ENCODE data around the gene ZNF831.

Gene ZNF831

DNA sequence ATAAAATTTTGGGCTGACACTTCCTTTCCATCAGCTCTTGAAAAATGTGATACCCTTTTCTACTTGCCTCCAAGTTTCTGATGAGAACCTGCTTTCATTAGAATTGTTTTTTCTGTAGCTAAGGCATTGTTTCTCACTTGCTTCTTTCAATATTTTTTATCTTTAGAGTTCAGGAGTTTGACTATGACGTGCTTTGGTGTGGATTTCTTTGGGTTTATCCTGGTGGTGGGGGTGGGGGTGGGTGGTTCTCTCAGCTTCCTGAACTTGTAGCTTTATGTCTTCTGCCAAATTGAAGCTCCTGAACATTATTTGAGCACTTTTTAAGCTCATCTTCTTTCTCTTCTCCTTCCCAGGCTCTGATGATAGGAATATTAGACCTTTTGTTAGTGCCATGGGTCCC is 11.4 kb downstream of the ZNF831 start:
- TF ChIP-seq, protein P1, sequence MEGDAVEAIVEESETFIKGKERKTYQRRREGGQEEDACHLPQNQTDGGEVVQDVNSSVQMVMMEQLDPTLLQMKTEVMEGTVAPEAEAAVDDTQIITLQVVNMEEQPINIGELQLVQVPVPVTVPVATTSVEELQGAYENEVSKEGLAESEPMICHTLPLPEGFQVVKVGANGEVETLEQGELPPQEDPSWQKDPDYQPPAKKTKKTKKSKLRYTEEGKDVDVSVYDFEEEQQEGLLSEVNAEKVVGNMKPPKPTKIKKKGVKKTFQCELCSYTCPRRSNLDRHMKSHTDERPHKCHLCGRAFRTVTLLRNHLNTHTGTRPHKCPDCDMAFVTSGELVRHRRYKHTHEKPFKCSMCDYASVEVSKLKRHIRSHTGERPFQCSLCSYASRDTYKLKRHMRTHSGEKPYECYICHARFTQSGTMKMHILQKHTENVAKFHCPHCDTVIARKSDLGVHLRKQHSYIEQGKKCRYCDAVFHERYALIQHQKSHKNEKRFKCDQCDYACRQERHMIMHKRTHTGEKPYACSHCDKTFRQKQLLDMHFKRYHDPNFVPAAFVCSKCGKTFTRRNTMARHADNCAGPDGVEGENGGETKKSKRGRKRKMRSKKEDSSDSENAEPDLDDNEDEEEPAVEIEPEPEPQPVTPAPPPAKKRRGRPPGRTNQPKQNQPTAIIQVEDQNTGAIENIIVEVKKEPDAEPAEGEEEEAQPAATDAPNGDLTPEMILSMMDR (IDR thresholded peaks at IDR 0.05; ENCODE audit: low read depth, low read length), result no peak
- DNase-seq (ENCODE audit: extremely low read depth, low read depth), result no peak

DNA sequence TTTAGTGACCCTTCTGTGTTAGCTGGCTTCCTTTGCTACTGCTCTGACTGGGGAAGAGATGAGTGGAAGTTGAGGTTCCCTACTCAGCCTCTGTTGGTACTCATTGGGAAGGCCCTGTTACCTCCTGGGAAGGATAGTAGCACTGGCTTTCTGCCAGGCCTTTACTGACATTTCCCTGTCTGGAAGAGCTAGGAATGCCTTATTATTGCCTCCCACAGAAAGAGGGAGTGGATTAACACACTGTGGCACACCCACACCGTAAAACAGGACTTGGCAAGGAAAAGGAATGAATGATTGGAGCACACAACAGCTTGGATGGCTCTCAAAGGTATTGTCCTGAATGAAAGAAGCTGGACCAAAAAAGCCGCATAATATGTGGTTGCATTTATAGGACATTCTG is 12.2 kb downstream of the ZNF831 start:
- TF ChIP-seq, protein P1 (IDR thresholded peaks at IDR 0.05; ENCODE audit: low read depth, low read length), result no peak
- no peak for DNase-seq (ENCODE audit: extremely low read depth, low read depth)

DNA sequence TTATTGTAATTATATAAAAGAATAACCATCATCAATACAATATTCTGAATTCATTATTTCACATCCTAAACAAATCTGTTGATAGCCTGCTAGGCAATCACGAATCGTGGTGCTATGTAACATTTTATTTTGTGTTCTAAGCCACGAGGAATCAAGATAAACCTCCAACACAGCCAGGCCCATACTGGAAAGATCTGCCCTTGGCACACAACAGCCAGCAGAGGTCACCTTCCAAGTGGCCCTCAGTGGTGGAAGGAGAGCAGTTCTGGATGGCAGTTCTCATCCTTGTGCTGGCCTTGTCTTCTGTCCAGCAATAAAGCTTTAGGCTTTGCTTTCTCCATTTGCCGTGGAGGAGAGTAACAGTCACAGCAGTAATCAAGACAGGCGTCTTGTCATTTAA is 13.2 kb downstream of the ZNF831 start:
- no peak for DNase-seq (ENCODE audit: extremely low read depth, low read depth)
- TF ChIP-seq, protein P1 (IDR thresholded peaks at IDR 0.05; ENCODE audit: low read depth, low read length), result no peak

DNA sequence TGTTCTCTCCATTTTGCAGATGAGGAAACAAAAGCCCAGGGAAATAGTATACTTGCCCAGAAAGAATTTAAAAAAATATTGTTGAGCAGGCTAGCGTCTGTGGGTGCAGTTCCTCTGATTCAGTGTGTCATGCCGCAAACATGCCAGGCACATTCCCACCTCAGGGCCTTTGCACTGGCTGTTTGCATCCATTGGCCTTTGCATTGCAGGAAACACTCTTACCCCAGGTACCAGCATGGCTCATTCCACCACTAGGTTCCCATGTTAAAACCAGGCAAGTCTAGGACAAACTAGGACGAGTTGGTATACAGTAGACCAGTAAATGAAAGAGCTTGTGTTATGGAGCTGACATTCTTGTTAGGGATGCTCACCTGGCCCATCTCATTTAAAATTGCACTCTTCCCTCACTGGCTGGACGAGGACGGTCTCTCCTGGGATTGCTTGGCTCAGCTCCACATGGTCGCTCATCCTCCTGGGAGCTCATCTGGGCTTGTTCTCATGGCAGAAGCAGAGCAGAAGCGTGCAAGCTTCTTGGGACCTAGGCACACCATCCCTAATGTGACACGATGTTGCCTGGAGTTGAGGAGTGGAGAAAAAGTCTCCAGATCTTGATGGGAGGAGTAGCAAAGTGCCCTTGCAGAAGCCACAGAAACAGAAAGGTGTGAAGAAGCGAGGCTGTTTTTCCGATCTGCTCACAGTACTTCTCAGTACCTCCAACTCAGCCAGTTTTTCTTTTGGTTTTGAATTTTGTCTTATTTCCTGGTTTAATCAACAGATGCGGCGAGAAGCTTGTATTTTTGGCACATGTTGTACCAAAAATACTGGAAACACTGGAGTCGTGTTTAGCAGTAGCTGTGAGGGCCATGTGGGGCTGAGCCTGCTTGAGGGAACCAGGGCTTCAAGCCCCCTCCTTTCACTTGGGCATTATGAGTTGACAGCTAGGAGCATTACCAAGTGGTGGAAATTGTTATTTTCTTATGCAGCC is 13.9 kb downstream of the ZNF831 start:
- TF ChIP-seq, protein P1 (IDR thresholded peaks at IDR 0.05; ENCODE audit: low read depth, low read length), result no peak
- DNase-seq (ENCODE audit: extremely low read depth, low read depth), result no peak

DNA sequence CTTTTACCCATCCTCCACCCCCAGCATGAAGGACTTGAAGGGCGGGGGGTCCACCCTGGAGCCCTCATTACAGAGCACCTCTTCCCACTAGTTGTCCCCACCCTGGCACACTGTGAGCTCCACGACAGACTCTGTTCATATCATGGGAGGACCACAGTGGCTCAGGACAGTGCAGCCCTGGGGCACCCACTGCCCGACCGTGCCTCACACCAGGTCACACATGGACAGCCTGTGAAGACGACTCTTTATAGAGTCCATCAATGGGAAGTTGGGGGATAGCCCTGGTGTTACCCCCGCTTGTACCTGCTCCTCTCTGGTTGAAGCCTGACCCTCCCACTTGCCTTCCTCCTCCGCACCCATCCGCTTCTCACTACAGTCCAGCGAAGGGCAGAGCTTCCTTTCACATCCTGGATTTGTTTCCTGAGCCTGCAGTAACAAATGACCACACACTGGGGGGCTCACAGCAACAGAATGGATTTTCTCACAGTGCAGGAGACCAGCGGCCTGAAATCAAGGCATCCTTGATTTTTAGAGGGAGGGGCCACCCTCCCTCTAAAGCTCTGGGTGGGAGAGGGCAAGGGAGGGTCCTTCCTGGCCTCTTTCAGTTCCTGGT is 15.5 kb downstream of the ZNF831 start:
- DNase-seq (ENCODE audit: extremely low read depth, low read depth), result no peak
- TF ChIP-seq, protein P1 (IDR thresholded peaks at IDR 0.05; ENCODE audit: low read depth, low read length), result no peak

DNA sequence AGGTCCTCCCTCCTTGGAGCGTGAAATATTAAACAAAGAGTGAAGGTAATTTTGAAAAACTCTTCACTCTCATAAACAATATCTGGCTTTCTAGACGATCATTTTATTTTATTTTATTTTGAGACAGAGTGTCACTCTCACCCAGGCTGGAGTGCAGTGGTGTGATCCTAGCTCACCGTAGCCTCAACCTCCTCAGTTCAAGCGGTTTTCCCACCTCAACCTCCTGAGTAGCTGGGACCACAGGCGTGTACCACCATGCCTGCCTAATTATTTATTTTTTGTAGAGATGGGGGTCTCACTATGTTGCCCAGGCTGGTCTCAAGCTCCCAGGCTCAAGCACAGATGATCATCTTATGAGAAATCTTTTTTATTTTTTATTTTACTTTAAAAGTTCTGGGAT is 16.4 kb downstream of the ZNF831 start:
- TF ChIP-seq, protein P1 (IDR thresholded peaks at IDR 0.05; ENCODE audit: low read depth, low read length), result no peak
- no peak for DNase-seq (ENCODE audit: extremely low read depth, low read depth)

DNA sequence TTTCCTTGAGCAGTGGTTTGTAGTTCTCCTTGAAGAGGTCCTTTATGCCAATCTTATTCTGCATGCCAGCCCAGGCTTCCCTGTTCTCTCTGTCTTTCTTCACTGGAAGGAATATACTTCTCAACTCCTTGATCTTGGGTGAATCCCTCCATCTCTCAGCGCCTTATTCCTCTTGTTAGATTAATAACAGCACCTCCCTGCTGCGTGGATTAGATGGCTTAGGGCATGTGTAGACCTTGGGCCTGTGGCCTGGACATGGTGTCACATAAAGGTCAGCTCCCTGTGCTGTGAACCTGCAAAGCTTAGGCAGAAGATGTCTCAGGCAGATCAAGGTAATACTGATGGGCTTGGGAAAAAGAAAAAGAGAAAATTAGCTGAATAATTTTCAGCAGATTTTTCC is 18.3 kb downstream of the ZNF831 start:
- TF ChIP-seq, protein P1 (IDR thresholded peaks at IDR 0.05; ENCODE audit: low read depth, low read length), result no peak
- no peak for DNase-seq (ENCODE audit: extremely low read depth, low read depth)

Measured in AG09319 (cell line).